H1 (cell line): ENCODE results near the gene FAM241B.

ENCODE experiments used
- EZH2 ChIP-seq: fragments of 200-600 bp; sonication (generic); IDR thresholded peaks from 2 replicates; pipeline ENCODE4 v1.7.1; 2012; ENCODE audit warnings: low read depth, mild to moderate bottlenecking, moderate library complexity, low read length, inconsistent platforms; ENCODE audit not compliant: severe bottlenecking
- POLR2A ChIP-seq, 2 experiments: IDR thresholded peaks; 1 replicate in 1 of 2; 2 replicates in 1 of 2; pipeline ENCODE4 v1.6.1; 2011; ENCODE audit warnings: low read depth in 2 of 2, low read length in 2 of 2, mild to moderate bottlenecking in 2 of 2; ENCODE audit errors: control extremely low read depth in 1 of 2
- POLR2AphosphoS5 ChIP-seq: IDR thresholded peaks from 2 replicates; pipeline ENCODE4 v1.6.1; 2011; ENCODE audit warnings: low read depth, low read length

- TF ChIP-seq POLR2AphosphoS5: no peak
- no peak for TF ChIP-seq POLR2A (IDR thresholded peaks at IDR 0.05; ENCODE audit: control extremely low read depth in 1 of 2, low read depth in 2 of 2, low read length in 2 of 2)
- no peak for TF ChIP-seq EZH2
Observed at GRCh38 chr10:69668721-69669120, 38.7 kb downstream of the FAM241B start.
